Stomach (tissue), 4 donors: ENCODE results near the gene APOM.

ENCODE experiments used
- POLR2A ChIP-seq, 4 donors: fragments of 450-650 bp; IDR thresholded peaks; one replicate each; pipeline ENCODE4 v1.6.1; 2016; ENCODE audit warnings: antibody characterized with exemption in 4 of 4, control low read depth in 2 of 4, mild to moderate bottlenecking in 1 of 4, moderate library complexity in 1 of 4
- TF ChIP-seq, protein P1 (sequence below), 7 experiments: fragments of 450-650 bp in 4 of 7; fragments of 200-600 bp in 3 of 7; sonication (generic) in 3 of 7; IDR thresholded peaks; one replicate each; pipeline ENCODE4 v1.5.1; 2016 to 2019; ENCODE audit warnings: antibody characterized with exemption in 7 of 7, control low read depth in 2 of 7, mild to moderate bottlenecking in 1 of 7

DNA sequence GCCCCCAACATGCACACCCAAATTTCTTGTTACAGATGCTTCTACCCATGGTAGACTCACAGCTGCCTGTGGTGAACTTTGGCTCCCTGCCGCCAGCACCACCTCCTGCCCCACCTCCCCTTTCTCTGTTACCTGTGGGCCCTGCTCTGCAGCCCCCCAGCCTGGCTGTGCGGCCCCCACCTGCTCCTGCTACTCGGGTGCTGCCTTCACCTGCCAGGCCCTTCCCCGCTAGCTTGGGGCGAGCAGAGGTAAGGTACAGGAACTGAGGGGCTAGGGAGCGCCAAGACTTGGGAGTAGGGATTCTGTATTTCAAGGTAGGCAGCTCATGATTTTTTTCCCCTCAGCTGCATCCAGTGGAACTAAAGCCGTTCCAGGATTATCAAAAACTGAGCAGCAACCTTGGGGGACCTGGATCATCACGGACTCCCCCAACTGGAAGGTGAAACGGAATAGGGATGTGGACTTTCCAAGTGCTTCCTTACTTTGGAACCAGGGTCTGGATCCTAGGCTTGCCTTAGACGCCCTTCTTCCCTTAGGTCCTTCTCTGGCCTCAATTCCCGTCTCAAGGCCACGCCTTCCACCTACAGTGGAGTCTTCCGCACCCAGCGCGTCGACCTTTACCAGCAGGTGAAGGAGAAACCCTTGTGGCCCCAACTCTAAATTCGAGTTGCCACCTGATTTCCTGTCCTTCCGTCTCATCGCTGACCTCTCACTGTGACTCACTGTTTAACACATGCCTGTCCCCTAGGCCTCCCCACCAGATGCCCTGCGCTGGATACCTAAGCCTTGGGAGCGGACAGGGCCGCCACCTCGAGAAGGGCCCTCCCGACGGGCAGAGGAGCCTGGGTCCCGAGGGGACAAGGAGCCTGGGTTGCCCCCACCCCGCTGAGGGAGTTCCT lies 18.7 kb upstream of the APOM start:
- TF ChIP-seq, protein P1, sequence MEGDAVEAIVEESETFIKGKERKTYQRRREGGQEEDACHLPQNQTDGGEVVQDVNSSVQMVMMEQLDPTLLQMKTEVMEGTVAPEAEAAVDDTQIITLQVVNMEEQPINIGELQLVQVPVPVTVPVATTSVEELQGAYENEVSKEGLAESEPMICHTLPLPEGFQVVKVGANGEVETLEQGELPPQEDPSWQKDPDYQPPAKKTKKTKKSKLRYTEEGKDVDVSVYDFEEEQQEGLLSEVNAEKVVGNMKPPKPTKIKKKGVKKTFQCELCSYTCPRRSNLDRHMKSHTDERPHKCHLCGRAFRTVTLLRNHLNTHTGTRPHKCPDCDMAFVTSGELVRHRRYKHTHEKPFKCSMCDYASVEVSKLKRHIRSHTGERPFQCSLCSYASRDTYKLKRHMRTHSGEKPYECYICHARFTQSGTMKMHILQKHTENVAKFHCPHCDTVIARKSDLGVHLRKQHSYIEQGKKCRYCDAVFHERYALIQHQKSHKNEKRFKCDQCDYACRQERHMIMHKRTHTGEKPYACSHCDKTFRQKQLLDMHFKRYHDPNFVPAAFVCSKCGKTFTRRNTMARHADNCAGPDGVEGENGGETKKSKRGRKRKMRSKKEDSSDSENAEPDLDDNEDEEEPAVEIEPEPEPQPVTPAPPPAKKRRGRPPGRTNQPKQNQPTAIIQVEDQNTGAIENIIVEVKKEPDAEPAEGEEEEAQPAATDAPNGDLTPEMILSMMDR (IDR thresholded peaks at IDR 0.05): no peak
- no peak for TF ChIP-seq POLR2A (IDR thresholded peaks at IDR 0.05)
